Ovary (tissue), 3 donors: ENCODE results near the gene CCAR1.
"Not testable (repeated sequence)": the region's sequence is repeated elsewhere in the genome, so short reads cannot be mapped to it uniquely, and the experiment has no call there.

ENCODE experiments used
- CTCF ChIP-seq, 3 donors: fragments of 450-650 bp in 2 of 3; fragments of 200-600 bp in 1 of 3; IDR thresholded peaks; one replicate each; pipeline versions ENCODE4 v1.5.1 to v1.8.0; 2016 to 2022; ENCODE audit warnings: antibody characterized with exemption in 3 of 3, mild to moderate bottlenecking in 1 of 3
- EP300 ChIP-seq: sonication (generic); formaldehyde crosslinking; IDR thresholded peaks from one replicate; pipeline ENCODE4 v1.6.1; 2017; ENCODE audit warnings: antibody characterized with exemption
- donor health status: DM: no; HTN: no; CAD: no.

GRCh38 chr10:68708987-68709386 lies 12.1 kb upstream of the CCAR1 start:
- not testable (repeated sequence) for TF ChIP-seq CTCF (IDR thresholded peaks at IDR 0.05); EP300
